Mesendoderm (in vitro differentiated cells): ENCODE measurements around the gene SCAMP5.
A peak's percentile ranks its signal among the peaks of the same experiment; 100 is the strongest.

Experiments used
- DNase-seq: peaks from one replicate; pipeline ENCODE4 v3.0.0; 2013
- H2AK5ac ChIP-seq: 2 replicates; pipeline ENCODE4 v1.6.1; 2013; ENCODE audit warnings: low read length, inconsistent platforms
- H2BK120ac ChIP-seq: 2 replicates; pipeline ENCODE4 v1.6.1; 2013; ENCODE audit warnings: low read depth, mild to moderate bottlenecking, low read length, moderate library complexity, mixed read lengths
- H2BK15ac ChIP-seq: replicated peaks from 2 replicates; pipeline ENCODE4 v1.6.1; 2013; ENCODE audit warnings: low read depth, mild to moderate bottlenecking, moderate library complexity
- H2BK5ac ChIP-seq: 2 replicates; pipeline ENCODE4 v1.6.1; 2013; ENCODE audit warnings: low read length, inconsistent platforms
- H3K18ac ChIP-seq: 2 replicates; pipeline ENCODE4 v1.6.1; 2013; ENCODE audit warnings: mild to moderate bottlenecking, low read length, mixed read lengths
- H3K23ac ChIP-seq: one replicate; pipeline ENCODE4 v1.6.1; 2013; ENCODE audit warnings: low read length
- H3K27ac ChIP-seq: 2 replicates; pipeline ENCODE4 v1.5.1; 2013; ENCODE audit warnings: low read depth, mild to moderate bottlenecking, inconsistent platforms, low read length, moderate library complexity
- H3K27me3 ChIP-seq: 2 replicates; pipeline ENCODE4 v1.6.1; 2013; ENCODE audit warnings: low read length, control low read depth, mild to moderate bottlenecking, inconsistent platforms; ENCODE audit not compliant: insufficient read depth, poor library complexity
- H3K36me3 ChIP-seq: 2 replicates; pipeline ENCODE4 v1.6.1; 2013; ENCODE audit warnings: low read length, inconsistent platforms; ENCODE audit not compliant: control insufficient read depth, insufficient read depth
- H3K4ac ChIP-seq: one replicate; pipeline ENCODE4 v1.6.1; 2013; ENCODE audit warnings: low read depth, mild to moderate bottlenecking, low read length, moderate library complexity
- H3K4me1 ChIP-seq: 2 replicates; pipeline ENCODE4 v1.6.1; 2013; ENCODE audit warnings: low read depth, low read length, inconsistent platforms; ENCODE audit not compliant: control insufficient read depth
- H3K4me2 ChIP-seq: 2 replicates; pipeline ENCODE4 v1.6.1; 2013; ENCODE audit warnings: low read length
- H3K4me3 ChIP-seq: 2 replicates; pipeline ENCODE4 v1.5.1; 2013; ENCODE audit warnings: mild to moderate bottlenecking, low read length
- H3K56ac ChIP-seq: one replicate; pipeline ENCODE4 v1.6.1; 2013; ENCODE audit warnings: low read length
- H3K79me1 ChIP-seq: 2 replicates; pipeline ENCODE4 v1.6.1; 2013; ENCODE audit warnings: low read length, inconsistent platforms
- H3K79me2 ChIP-seq: 2 replicates; pipeline ENCODE4 v1.6.1; 2013; ENCODE audit warnings: mild to moderate bottlenecking, low read length; ENCODE audit not compliant: control insufficient read depth, insufficient read depth
- H3K9ac ChIP-seq: 2 replicates; pipeline ENCODE4 v1.6.1; 2013; ENCODE audit warnings: low read length, inconsistent platforms
- H4K5ac ChIP-seq: one replicate; pipeline ENCODE4 v1.6.1; 2013; ENCODE audit warnings: low read length
- H4K8ac ChIP-seq: one replicate; pipeline ENCODE4 v1.6.1; 2013; ENCODE audit warnings: low read depth, mild to moderate bottlenecking, control low read depth, low read length, moderate library complexity
- WGBS: extraction: QIAGEN DNeasy Blood & Tissue Kit; methylation state at CpG from one replicate; pipeline ENCODE4 v1.1.7; 2013; ENCODE audit warnings: low lambda C conversion rate, missing lambda C conversion rate; ENCODE audit not compliant: insufficient coverage; ENCODE audit errors: extremely low coverage; 5-methylcytosine and 5-hydroxymethylcytosine counted together

The SCAMP5 gene

DNA sequence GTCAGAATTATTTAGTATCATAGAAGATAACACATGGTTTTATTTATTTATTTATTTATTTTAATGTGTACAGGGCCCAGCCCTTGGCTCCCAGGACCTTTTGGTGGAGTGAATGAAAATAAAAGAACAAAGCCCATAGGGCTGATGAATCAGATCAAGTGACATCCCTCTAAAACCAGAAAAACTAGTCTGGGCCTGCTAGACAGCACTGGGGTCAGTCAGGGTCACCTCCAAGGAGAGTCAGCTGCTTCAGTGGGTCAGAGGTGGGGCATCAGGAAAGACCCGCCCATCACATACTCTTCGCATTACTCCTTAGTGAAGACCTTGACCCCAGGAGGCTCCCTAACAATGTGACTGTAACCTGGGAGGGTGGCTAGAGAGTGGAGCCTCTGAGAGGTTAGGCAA, 40.9 kb downstream of the SCAMP5 start:
- DNase-seq: peak; percentile 96
- H2BK15ac ChIP-seq: no peak overlapping the region
- no peak overlapping the region for H3K56ac ChIP-seq
- no peaks in the 10 kb centered on the region for H3K36me3 ChIP-seq
- no peak overlapping the region for H3K9ac ChIP-seq
- no peak overlapping the region for H2AK5ac ChIP-seq
- no peak overlapping the region for H3K4ac ChIP-seq
- no peak overlapping the region for H2BK120ac ChIP-seq
- no peak overlapping the region for H4K5ac ChIP-seq
- H3K23ac ChIP-seq: no peak overlapping the region
- peaks cover 2% of the 10 kb centered on the region for H3K79me1 ChIP-seq
- no peaks in the 10 kb centered on the region for H3K27me3 ChIP-seq
- no peak overlapping the region for H3K18ac ChIP-seq
- H3K4me3 ChIP-seq: no peak overlapping the region
- peaks cover 3% of the 10 kb centered on the region for H3K4me1 ChIP-seq
- no CpG with 5 or more reads among the region's 2 CpGs for WGBS
- no peak overlapping the region for H3K27ac ChIP-seq
- H3K4me2 ChIP-seq: no peak overlapping the region
- no peak overlapping the region for H4K8ac ChIP-seq
- no peaks in the 10 kb centered on the region for H3K79me2 ChIP-seq
- no peak overlapping the region for H2BK5ac ChIP-seq

DNA sequence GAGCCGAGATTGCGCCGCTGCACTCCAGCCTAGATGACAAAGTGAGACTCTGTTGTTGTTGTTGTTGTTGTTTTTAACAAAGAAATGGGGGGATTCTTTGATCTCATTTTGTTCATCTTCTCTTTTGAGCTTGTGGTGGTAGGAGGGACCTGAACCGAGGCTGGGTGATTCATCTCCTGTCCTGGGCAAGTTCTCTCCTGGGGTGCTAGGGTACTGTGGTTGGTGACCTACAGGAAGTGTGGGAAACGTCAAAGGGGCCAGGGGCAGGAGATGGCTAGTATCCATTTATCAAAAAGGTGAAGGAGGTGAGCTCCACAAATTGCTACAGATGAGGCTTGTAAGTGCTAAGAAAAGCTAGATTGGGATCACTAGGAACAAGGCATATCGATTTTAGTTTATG, 42.3 kb downstream of the SCAMP5 start:
- no peak overlapping the region for H2BK5ac ChIP-seq
- H3K4ac ChIP-seq: no peak overlapping the region
- H3K4me3 ChIP-seq: no peak overlapping the region
- no peak overlapping the region for H3K27ac ChIP-seq
- H4K8ac ChIP-seq: no peak overlapping the region
- no peak overlapping the region for H4K5ac ChIP-seq
- no CpG with 5 or more reads among the region's 6 CpGs for WGBS
- no peak for DNase-seq
- no peaks in the 10 kb centered on the region for H3K27me3 ChIP-seq
- H2BK15ac ChIP-seq: no peak overlapping the region
- no peaks in the 10 kb centered on the region for H3K36me3 ChIP-seq
- H3K18ac ChIP-seq: no peak overlapping the region
- no peak overlapping the region for H3K23ac ChIP-seq
- H3K4me2 ChIP-seq: no peak overlapping the region
- no peak overlapping the region for H2BK120ac ChIP-seq
- H3K79me1 ChIP-seq: peaks cover 5% of the 10 kb centered on the region
- H3K4me1 ChIP-seq: peaks cover 3% of the 10 kb centered on the region
- H3K79me2 ChIP-seq: no peaks in the 10 kb centered on the region
- H3K56ac ChIP-seq: no peak overlapping the region
- H2AK5ac ChIP-seq: no peak overlapping the region
- H3K9ac ChIP-seq: no peak overlapping the region

DNA sequence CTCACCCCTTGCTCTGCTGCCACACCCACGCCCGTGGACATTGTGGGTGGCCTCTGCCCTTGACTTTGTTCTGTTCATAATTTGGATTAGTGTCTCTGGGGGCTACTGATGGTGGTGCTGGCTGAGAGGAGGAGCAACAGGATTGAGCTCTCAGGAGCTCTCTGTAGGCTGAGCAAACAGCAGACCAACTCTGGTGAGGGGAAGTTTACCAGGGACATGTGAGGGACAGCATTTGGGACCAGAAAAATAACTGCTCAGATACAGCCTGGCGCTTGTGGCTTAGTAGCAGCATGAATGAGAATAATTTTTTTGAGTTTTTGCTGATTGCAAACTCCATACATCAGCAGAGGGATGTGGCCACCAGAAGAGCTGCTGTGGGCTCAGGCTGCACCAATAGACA, 42.9 kb downstream of the SCAMP5 start:
- H3K27me3 ChIP-seq: no peaks in the 10 kb centered on the region
- H3K79me2 ChIP-seq: no peaks in the 10 kb centered on the region
- H3K79me1 ChIP-seq: peaks cover 5% of the 10 kb centered on the region
- no peak overlapping the region for H4K8ac ChIP-seq
- H3K4ac ChIP-seq: no peak overlapping the region
- no peak for DNase-seq
- no peak overlapping the region for H3K56ac ChIP-seq
- no peak overlapping the region for H3K4me2 ChIP-seq
- H3K4me1 ChIP-seq: peaks cover 3% of the 10 kb centered on the region
- H2BK5ac ChIP-seq: no peak overlapping the region
- WGBS: no CpG with 5 or more reads among the region's 3 CpGs
- no peak overlapping the region for H2BK15ac ChIP-seq
- no peak overlapping the region for H3K4me3 ChIP-seq
- H4K5ac ChIP-seq: no peak overlapping the region
- no peak overlapping the region for H3K9ac ChIP-seq
- H3K27ac ChIP-seq: no peak overlapping the region
- H3K36me3 ChIP-seq: no peaks in the 10 kb centered on the region
- no peak overlapping the region for H3K23ac ChIP-seq
- no peak overlapping the region for H3K18ac ChIP-seq
- H2BK120ac ChIP-seq: no peak overlapping the region
- H2AK5ac ChIP-seq: no peak overlapping the region

DNA sequence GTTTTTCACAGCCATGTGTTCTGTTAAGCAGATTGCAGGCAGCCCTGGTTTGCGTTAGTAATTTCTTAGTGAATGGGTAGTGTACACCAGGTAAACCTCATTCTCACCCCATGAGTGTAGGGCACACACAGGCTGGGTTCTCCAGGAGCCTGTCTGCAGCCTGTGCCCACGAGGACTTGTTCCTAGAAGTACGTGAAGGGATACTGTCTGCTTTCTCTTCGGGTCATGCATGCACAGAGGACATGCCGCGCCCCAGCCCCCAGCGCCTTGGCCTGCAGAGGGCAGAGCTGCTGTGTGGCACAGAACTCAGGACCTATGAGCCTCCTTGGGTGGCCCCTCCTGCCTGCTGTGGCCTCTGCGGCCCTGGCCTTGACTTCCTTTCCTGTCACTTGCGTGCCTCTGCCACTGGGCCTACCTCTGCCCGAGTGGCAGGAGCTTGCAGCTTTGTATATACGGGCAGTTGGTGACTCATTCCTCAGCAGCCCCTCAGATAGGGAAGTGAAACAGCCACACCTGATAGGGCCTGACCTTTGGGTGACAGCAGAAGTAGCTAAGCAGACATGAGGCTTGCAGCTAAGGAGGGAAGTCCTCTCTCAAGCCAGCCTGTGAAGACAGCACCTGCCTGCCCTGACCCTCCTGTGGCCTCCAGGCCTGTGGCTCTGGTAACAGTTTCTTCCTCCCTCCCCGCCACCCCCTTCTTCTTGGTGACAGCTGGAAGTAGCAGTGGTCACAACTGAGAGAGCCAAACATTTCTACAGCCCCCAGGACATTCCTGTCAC, 47.6 kb downstream of the SCAMP5 start:
- Histone ChIP-seq H2BK15ac (no peak overlapping the region), H4K5ac (no peak overlapping the region), H3K4me2 (no peak overlapping the region), H3K18ac (no peak overlapping the region), H3K56ac (no peak overlapping the region), H3K4ac (no peak overlapping the region), H3K27ac (no peak overlapping the region), H3K9ac (no peak overlapping the region), H2AK5ac (no peak overlapping the region), H3K27me3 (no peaks in the 10 kb centered on the region), H3K79me1 (peaks cover 5% of the 10 kb centered on the region), H3K4me1 (peaks cover 12% of the 10 kb centered on the region), H3K79me2 (no peaks in the 10 kb centered on the region), H2BK5ac (no peak overlapping the region), H3K23ac (no peak overlapping the region), H4K8ac (no peak overlapping the region), H3K4me3 (no peak overlapping the region), H2BK120ac (no peak overlapping the region), H3K36me3 (no peaks in the 10 kb centered on the region)
- WGBS: no CpG with 5 or more reads among the region's 12 CpGs
- DNase-seq: peak; percentile 63

DNA sequence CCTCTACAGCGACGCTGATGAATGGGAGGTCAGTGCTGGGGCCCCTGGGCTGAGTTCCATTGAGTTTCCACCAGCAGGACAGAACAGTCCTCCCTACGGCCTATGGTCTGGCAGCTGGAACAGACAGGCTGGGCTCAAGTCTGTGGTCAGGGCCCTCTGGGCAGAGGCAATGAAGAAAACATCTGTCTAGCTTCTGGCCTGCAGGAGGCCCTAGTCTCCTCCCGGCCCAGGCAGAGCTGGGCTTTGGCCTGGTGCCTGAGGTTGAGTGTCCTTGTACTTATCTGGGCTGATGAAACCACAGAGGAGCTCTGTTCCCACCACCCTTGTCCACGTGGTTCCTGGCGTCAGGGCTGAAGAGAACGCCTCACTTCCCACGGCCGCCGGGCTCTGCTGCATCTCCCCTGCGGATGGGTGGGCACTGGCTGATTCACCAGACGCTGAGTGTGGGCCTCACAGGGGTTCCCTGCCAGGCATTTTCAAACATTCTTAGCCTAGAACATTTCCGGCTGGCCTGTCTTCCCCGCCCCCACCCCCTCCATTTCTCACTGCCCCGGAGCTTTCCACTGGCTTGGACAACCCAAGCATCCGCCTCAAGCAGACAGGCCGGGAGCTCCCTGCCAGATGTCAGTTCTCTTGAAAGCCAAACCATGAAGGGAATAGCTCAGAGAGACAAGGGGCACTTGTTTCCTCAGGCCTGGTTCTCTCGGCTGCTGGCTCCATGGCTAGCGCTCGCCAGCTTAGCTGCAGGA, 48.3 kb downstream of the SCAMP5 start:
- H4K8ac ChIP-seq: no peak overlapping the region
- H4K5ac ChIP-seq: no peak overlapping the region
- no peaks in the 10 kb centered on the region for H3K27me3 ChIP-seq
- DNase-seq: no peak
- WGBS: no CpG with 5 or more reads among the region's 20 CpGs
- no peak overlapping the region for H2BK5ac ChIP-seq
- H2BK15ac ChIP-seq: no peak overlapping the region
- peaks cover 12% of the 10 kb centered on the region for H3K4me1 ChIP-seq
- no peaks in the 10 kb centered on the region for H3K36me3 ChIP-seq
- H3K79me1 ChIP-seq: peaks cover 5% of the 10 kb centered on the region
- no peak overlapping the region for H3K4me3 ChIP-seq
- H3K18ac ChIP-seq: no peak overlapping the region
- no peak overlapping the region for H3K4me2 ChIP-seq
- H2AK5ac ChIP-seq: no peak overlapping the region
- no peak overlapping the region for H3K23ac ChIP-seq
- peak overlapping the region; percentile 15 for H3K56ac ChIP-seq
- no peak overlapping the region for H2BK120ac ChIP-seq
- no peak overlapping the region for H3K4ac ChIP-seq
- no peak overlapping the region for H3K9ac ChIP-seq
- no peaks in the 10 kb centered on the region for H3K79me2 ChIP-seq
- H3K27ac ChIP-seq: no peak overlapping the region
